Activated CD4-positive, alpha-beta T cell treated with anti-CD3 and anti-CD28 coated beads for 48 hours (primary cell): ENCODE data around the gene EPS15.
"Not testable (repeated sequence)": the region's sequence is repeated elsewhere in the genome, so short reads cannot be mapped to it uniquely, and the experiment has no call there.

Source experiments
- DNase-seq: peaks from one replicate; pipeline ENCODE4 v3.0.0-alpha.2; 2020

The EPS15 gene

GRCh38 chr1:51519048-51519864 is at the start of gene EPS15:
Gene EPS15 (minus strand): TSS chr1:51519266. CDS start chr1:51519231, 35 bp downstream.
- DNase-seq = peak; percentile 92

- DNase-seq = no peak
Observed at GRCh38 chr1:51568231-51568935, 49.3 kb upstream of the EPS15 start.

GRCh38 chr1:51567653-51568052 is 48.6 kb upstream of the EPS15 start:
- DNase-seq = no peak

GRCh38 chr1:51566260-51566659 is 47.2 kb upstream of the EPS15 start:
- DNase-seq = no peak

GRCh38 chr1:51565009-51565408 is 45.9 kb upstream of the EPS15 start:
- no peak for DNase-seq

GRCh38 chr1:51564124-51564523 is 45.1 kb upstream of the EPS15 start:
- no peak for DNase-seq

- DNase-seq = no peak
Observed at GRCh38 chr1:51561702-51562101, 42.6 kb upstream of the EPS15 start.

- not testable (repeated sequence) for DNase-seq
Observed at GRCh38 chr1:51560895-51561294, 41.8 kb upstream of the EPS15 start.

- DNase-seq = no peak
Observed at GRCh38 chr1:51560034-51560433, 41.0 kb upstream of the EPS15 start.

- DNase-seq = no peak
Observed at GRCh38 chr1:51559501-51559900, 40.4 kb upstream of the EPS15 start.

- DNase-seq = no peak
Observed at GRCh38 chr1:51559064-51559500, 40.0 kb upstream of the EPS15 start.

- DNase-seq = no peak
Observed at GRCh38 chr1:51558375-51558924, 39.4 kb upstream of the EPS15 start.

GRCh38 chr1:51557168-51557567 is 38.1 kb upstream of the EPS15 start:
- no peak for DNase-seq

- no peak for DNase-seq
Observed at GRCh38 chr1:51555866-51556619, 37.0 kb upstream of the EPS15 start.

- DNase-seq = no peak
Observed at GRCh38 chr1:51553911-51554310, 34.8 kb upstream of the EPS15 start.

GRCh38 chr1:51552929-51553807 is 34.1 kb upstream of the EPS15 start:
- no peak for DNase-seq

- DNase-seq = no peak
Observed at GRCh38 chr1:51551848-51552296, 32.8 kb upstream of the EPS15 start.

- DNase-seq = no peak
Observed at GRCh38 chr1:51551081-51551480, 32.0 kb upstream of the EPS15 start.

- no peak for DNase-seq
Observed at GRCh38 chr1:51549901-51550300, 30.8 kb upstream of the EPS15 start.

- DNase-seq = no peak
Observed at GRCh38 chr1:51549016-51549619, 30.1 kb upstream of the EPS15 start.

- no peak for DNase-seq
Observed at GRCh38 chr1:51543858-51544257, 24.8 kb upstream of the EPS15 start.
